HG02973 (cell line): ENCODE results near the gene VAX1.

Experiments
- ATAC-seq: cut with Tn5 transposase; IDR thresholded peaks from one replicate; pipeline ENCODE4 v1.9.1; 2021; ENCODE audit warnings: moderate library complexity; ENCODE audit not compliant: unreplicated experiment

Gene VAX1

GRCh38 chr10:117164592-117165537 lies 26.8 kb upstream of the VAX1 start:
- no peak for ATAC-seq

- ATAC-seq: no peak
Measured at GRCh38 chr10:117163954-117164548, 26.0 kb upstream of the VAX1 start.

GRCh38 chr10:117163061-117163953 lies 25.2 kb upstream of the VAX1 start:
- ATAC-seq: no peak

- no peak for ATAC-seq
Measured at GRCh38 chr10:117162093-117163060, 24.3 kb upstream of the VAX1 start.

GRCh38 chr10:117161386-117162033 lies 23.4 kb upstream of the VAX1 start:
- ATAC-seq: no peak

- no peak for ATAC-seq
Measured at GRCh38 chr10:117160567-117160966, 22.5 kb upstream of the VAX1 start.

- ATAC-seq: no peak
Measured at GRCh38 chr10:117159390-117159789, 21.3 kb upstream of the VAX1 start.

- no peak for ATAC-seq
Measured at GRCh38 chr10:117158297-117158696, 20.2 kb upstream of the VAX1 start.

GRCh38 chr10:117152668-117153067 lies 14.6 kb upstream of the VAX1 start:
- ATAC-seq: no peak

- no peak for ATAC-seq
Measured at GRCh38 chr10:117148284-117148683, 10.2 kb upstream of the VAX1 start.

- no peak for ATAC-seq
Measured at GRCh38 chr10:117145019-117145418, 6.9 kb upstream of the VAX1 start.

GRCh38 chr10:117143103-117143823 lies 5.2 kb upstream of the VAX1 start:
- ATAC-seq: no peak

GRCh38 chr10:117140525-117140902 lies 2.4 kb upstream of the VAX1 start:
- ATAC-seq: no peak

- ATAC-seq: no peak
Measured at GRCh38 chr10:117139581-117140524, 1.8 kb upstream of the VAX1 start.

- no peak for ATAC-seq
Measured at GRCh38 chr10:117138838-117139580, 939 bp upstream of the VAX1 start.

GRCh38 chr10:117137031-117137910 lies 799 bp downstream of the VAX1 start:
- ATAC-seq: no peak
